Body of pancreas (tissue), 4 donors: ENCODE results near the gene FAM13A. TPM values are rescaled to one million over a fixed set of nuclear protein-coding genes. Genes with fewer than 3 reads are reported as not detected.

Source experiments
- ATAC-seq: fragments of 150-250 bp; one replicate; pipeline ENCODE4 v1.9.1; 2016
- DNase-seq, 4 donors: peaks; one replicate each; pipeline ENCODE4 v3.0.0-alpha.2; 2019
- H3K27ac ChIP-seq, 4 donors: fragments of 200-600 bp; sonication (generic); 1 replicate in 3 of 4; 2 replicates in 1 of 4; pipeline versions ENCODE4 v1.5.1 to v1.6.1; 2016 to 2019; ENCODE audit warnings: mild to moderate bottlenecking in 1 of 4, mixed read lengths in 1 of 4, moderate library complexity in 1 of 4
- H3K27me3 ChIP-seq, 2 donors: fragments of 200-600 bp; sonication (generic); one replicate each; pipeline ENCODE4 v1.6.0; 2016; ENCODE audit warnings: mild to moderate bottlenecking in 1 of 2
- H3K36me3 ChIP-seq, 2 donors: fragments of 200-600 bp; sonication (generic); replicated peaks in 1 of 2; 2 replicates each; pipeline ENCODE4 v1.5.1; 2016; ENCODE audit warnings: low read depth in 2 of 2; ENCODE audit not compliant: insufficient read depth in 1 of 2
- H3K4me1 ChIP-seq: fragments of 200-600 bp; sonication (generic); one replicate; pipeline ENCODE4 v1.6.0; 2016
- H3K4me3 ChIP-seq, 2 donors: fragments of 200-600 bp; sonication (generic); 1 replicate in 1 of 2; 2 replicates in 1 of 2; pipeline ENCODE4 v1.5.1; 2016 to 2019
- H3K9me3 ChIP-seq, 3 donors: fragments of 200-600 bp; sonication (generic); 1 replicate in 2 of 3; 2 replicates in 1 of 3; pipeline ENCODE4 v1.5.1; 2016
- CTCF ChIP-seq, 7 experiments: fragments of 450-650 bp in 4 of 7; fragments of 200-600 bp in 3 of 7; sonication (generic) in 3 of 7; IDR thresholded peaks; one replicate each; pipeline ENCODE4 v1.5.1; 2016 to 2019; ENCODE audit warnings: antibody characterized with exemption in 7 of 7
- POLR2A ChIP-seq, 3 donors: fragments of 450-650 bp; IDR thresholded peaks; one replicate each; pipeline ENCODE4 v1.6.1; 2016; ENCODE audit warnings: antibody characterized with exemption in 3 of 3, mild to moderate bottlenecking in 2 of 3
- WGBS, 2 donors: methylation state at CpG; one replicate each; pipeline ENCODE4 v1.1.5; 2017; 5-methylcytosine and 5-hydroxymethylcytosine counted together
- intact Hi-C: fragments of 100-400 bp; cut with DNase I; formaldehyde crosslinking; loops from one replicate; pipeline ENCODE4 v1.15.1; 2023
- total RNA-seq, 2 donors: library from RNA; depleted of rRNA; stranded (reverse); fragments of >200 nt; gene quantifications; one replicate each; pipeline ENCODE4 v1.1.0, GENCODE V29; 2016

FAM13A gene
- total RNA-seq, 2 donors from 2014 or later = 59.1 to 64.3 TPM

GRCh38 chr4:88746206-88746605 is 310.8 kb downstream of the FAM13A start:
- no peaks in the 10 kb centered on the region for H3K27me3 ChIP-seq
- H3K36me3 ChIP-seq = peaks cover 17 to 26% of the 10 kb centered on the region in 2 donors
- ATAC-seq = no peak
- peak overlapping the region in 1 of 4 donors; percentile 23 for H3K27ac ChIP-seq
- peaks cover 9% of the 10 kb centered on the region for H3K4me1 ChIP-seq
- intact Hi-C loops = no loop called here
- no peaks in the 10 kb centered on the region for H3K9me3 ChIP-seq
- no peak for DNase-seq
- no peak overlapping the region for H3K4me3 ChIP-seq
- TF ChIP-seq POLR2A (IDR thresholded peaks at IDR 0.05) = no peak
- 69 to 72% methylated on average over 5 of the region's 5 CpGs for WGBS, 2 donors

GRCh38 chr4:88745581-88746163 is 311.3 kb downstream of the FAM13A start:
- H3K36me3 ChIP-seq = peaks cover 13 to 25% of the 10 kb centered on the region in 2 donors

GRCh38 chr4:88745175-88745574 is 311.8 kb downstream of the FAM13A start:
- Histone ChIP-seq H3K36me3 (peaks cover 13 to 20% of the 10 kb centered on the region in 2 donors), H3K9me3 (no peaks in the 10 kb centered on the region), H3K4me1 (peaks cover 9% of the 10 kb centered on the region), H3K27me3 (no peaks in the 10 kb centered on the region), H3K27ac (peak overlapping the region in 2 of 4 donors; percentile 23 to 47), H3K4me3 (no peak overlapping the region)
- DNase-seq = no peak
- intact Hi-C loops = no loop called here
- no peak for ATAC-seq
- 60 to 61% methylated on average over 1 of the region's 1 CpG for WGBS, 2 donors
- TF ChIP-seq CTCF (IDR thresholded peaks at IDR 0.05) = no peak
- TF ChIP-seq POLR2A (IDR thresholded peaks at IDR 0.05) = no peak

More at GRCh38 chr4:88745581-88746163, 311.3 kb downstream of the FAM13A start:
- ATAC-seq (no peak), DNase-seq (no peak)
- H3K4me3 ChIP-seq = no peak overlapping the region
- peak overlapping the region in 2 of 4 donors; percentile 23 to 47 for H3K27ac ChIP-seq
- intact Hi-C loops = no loop called here
- no peak for TF ChIP-seq POLR2A (IDR thresholded peaks at IDR 0.05)
- TF ChIP-seq CTCF (IDR thresholded peaks at IDR 0.05) = no peak
- H3K4me1 ChIP-seq = peaks cover 9% of the 10 kb centered on the region
- H3K27me3 ChIP-seq = no peaks in the 10 kb centered on the region
- H3K9me3 ChIP-seq = no peaks in the 10 kb centered on the region
- 78 to 88% methylated on average over 1 of the region's 1 CpG for WGBS, 2 donors

GRCh38 chr4:88744609-88745008 is 312.4 kb downstream of the FAM13A start:
- H3K27ac ChIP-seq = no peak overlapping the region
- peaks cover 12% of the 10 kb centered on the region for H3K4me1 ChIP-seq
- no peaks in the 10 kb centered on the region for H3K9me3 ChIP-seq
- no peaks in the 10 kb centered on the region for H3K27me3 ChIP-seq
- intact Hi-C loops = no loop called here
- TF ChIP-seq CTCF (IDR thresholded peaks at IDR 0.05) = no peak
- no peak for TF ChIP-seq POLR2A (IDR thresholded peaks at IDR 0.05)
- no peak for ATAC-seq
- H3K4me3 ChIP-seq = no peak overlapping the region
- H3K36me3 ChIP-seq = peaks cover 13 to 14% of the 10 kb centered on the region in 2 donors
- no peak for DNase-seq
- 77 to 88% methylated on average over 3 of the region's 3 CpGs for WGBS, 2 donors

- H3K9me3 ChIP-seq = no peaks in the 10 kb centered on the region
- no peaks in the 10 kb centered on the region for H3K27me3 ChIP-seq
- no peak for TF ChIP-seq POLR2A (IDR thresholded peaks at IDR 0.05)
- DNase-seq = no peak
- no peak for ATAC-seq
- peaks cover 6 to 13% of the 10 kb centered on the region in 2 donors for H3K36me3 ChIP-seq
- H3K4me3 ChIP-seq = no peak overlapping the region
- intact Hi-C loops = no loop called here
- no peak overlapping the region for H3K27ac ChIP-seq
- 89 to 92% methylated on average over 3 of the region's 3 CpGs for WGBS, 2 donors
- peaks cover 20% of the 10 kb centered on the region for H3K4me1 ChIP-seq
Measured at GRCh38 chr4:88743696-88744095, 313.3 kb downstream of the FAM13A start.

- DNase-seq (no peak), ATAC-seq (no peak)
- TF ChIP-seq POLR2A (IDR thresholded peaks at IDR 0.05) = no peak
- no peak for TF ChIP-seq CTCF (IDR thresholded peaks at IDR 0.05)
- WGBS, 2 donors = 63 to 73% methylated on average over 2 of the region's 2 CpGs
- H3K27ac ChIP-seq = no peak overlapping the region
- intact Hi-C loops = no loop called here
- H3K36me3 ChIP-seq = peaks cover 0 to 9% of the 10 kb centered on the region in 2 donors
- no peaks in the 10 kb centered on the region for H3K9me3 ChIP-seq
- no peaks in the 10 kb centered on the region for H3K27me3 ChIP-seq
- H3K4me3 ChIP-seq = no peak overlapping the region
- H3K4me1 ChIP-seq = peaks cover 31% of the 10 kb centered on the region
Measured at GRCh38 chr4:88742561-88742960, 314.4 kb downstream of the FAM13A start.
